H9 (cell line): ENCODE data around the gene TFF1. TPM values are rescaled to one million over a fixed set of nuclear protein-coding genes. Genes with fewer than 3 reads are reported as not detected.

ENCODE experiments used
- DNase-seq: peaks from one replicate; pipeline ENCODE4 v3.0.0-alpha.2; 2017
- H2AFZ ChIP-seq: one replicate; pipeline ENCODE4 v1.6.1; 2013; ENCODE audit warnings: mild to moderate bottlenecking, low read length, control low read depth, moderate library complexity
- H2AK5ac ChIP-seq: 2 replicates; pipeline ENCODE4 v1.6.1; 2013; ENCODE audit warnings: low read length, control low read depth, mixed read lengths; ENCODE audit not compliant: insufficient read length
- H2BK120ac ChIP-seq: one replicate; pipeline ENCODE4 v1.6.1; 2013; ENCODE audit warnings: low read depth, mild to moderate bottlenecking, low read length, control low read depth, inconsistent platforms; ENCODE audit not compliant: poor library complexity, severe bottlenecking
- H2BK12ac ChIP-seq: 2 replicates; pipeline ENCODE4 v1.6.1; 2013; ENCODE audit warnings: low read length, control low read depth, mixed read lengths, low read depth; ENCODE audit not compliant: insufficient read length
- H2BK15ac ChIP-seq: 2 replicates; pipeline ENCODE4 v1.6.1; 2013; ENCODE audit warnings: low read depth, low read length, control low read depth
- H2BK20ac ChIP-seq: one replicate; pipeline ENCODE4 v1.6.1; 2013; ENCODE audit warnings: low read depth, mild to moderate bottlenecking, low read length, control low read depth, inconsistent platforms; ENCODE audit not compliant: poor library complexity, severe bottlenecking
- H2BK5ac ChIP-seq: 2 replicates; pipeline ENCODE4 v1.6.1; 2013; ENCODE audit warnings: low read length, control low read depth, mixed read lengths; ENCODE audit not compliant: insufficient read length
- H3K14ac ChIP-seq: 2 replicates; pipeline ENCODE4 v1.6.1; 2013; ENCODE audit warnings: low read length, control low read depth; ENCODE audit not compliant: insufficient read depth
- H3K18ac ChIP-seq: 2 replicates; pipeline ENCODE4 v1.6.1; 2013; ENCODE audit warnings: low read depth, mild to moderate bottlenecking, mixed read lengths, low read length, control low read depth; ENCODE audit not compliant: insufficient read length
- H3K23ac ChIP-seq: 2 replicates; pipeline ENCODE4 v1.6.1; 2013; ENCODE audit warnings: low read length, control low read depth, mixed read lengths, low read depth; ENCODE audit not compliant: insufficient read length
- H3K23me2 ChIP-seq: 2 replicates; pipeline ENCODE4 v1.6.1; 2013; ENCODE audit warnings: low read depth, mild to moderate bottlenecking, mixed read lengths, low read length, control low read depth; ENCODE audit not compliant: insufficient read length, poor library complexity, severe bottlenecking
- H3K27ac ChIP-seq: 2 replicates; pipeline ENCODE4 v1.5.1; 2013; ENCODE audit warnings: low read length, control low read depth, mixed read lengths, low read depth; ENCODE audit not compliant: insufficient read length
- H3K27me3 ChIP-seq: 2 replicates; pipeline ENCODE4 v1.6.1; 2013; ENCODE audit warnings: low read length, control low read depth, inconsistent platforms; ENCODE audit not compliant: insufficient read depth
- H3K4ac ChIP-seq: 2 replicates; pipeline ENCODE4 v1.6.1; 2013; ENCODE audit warnings: low read depth, mild to moderate bottlenecking, control low read depth, inconsistent platforms, low read length, moderate library complexity
- H3K4me1 ChIP-seq: 2 replicates; pipeline ENCODE4 v1.6.1; 2013; ENCODE audit warnings: low read length, control low read depth, inconsistent platforms; ENCODE audit not compliant: insufficient read depth
- H3K4me2 ChIP-seq: 2 replicates; pipeline ENCODE4 v1.6.1; 2013; ENCODE audit warnings: low read length, control low read depth, mixed read lengths; ENCODE audit not compliant: insufficient read length, insufficient read depth
- H3K56ac ChIP-seq: 2 replicates; pipeline ENCODE4 v1.6.1; 2013; ENCODE audit warnings: low read depth, mild to moderate bottlenecking, mixed read lengths, low read length, control low read depth; ENCODE audit not compliant: insufficient read length
- H3K79me1 ChIP-seq: 2 replicates; pipeline ENCODE4 v1.6.1; 2013; ENCODE audit warnings: low read depth, mild to moderate bottlenecking, moderate library complexity, low read length, control low read depth, inconsistent platforms; ENCODE audit not compliant: insufficient read depth, poor library complexity, severe bottlenecking
- H3K79me2 ChIP-seq: 2 replicates; pipeline ENCODE4 v1.6.1; 2013; ENCODE audit warnings: low read length, control low read depth, inconsistent platforms; ENCODE audit not compliant: insufficient read depth
- H3K9ac ChIP-seq: 2 replicates; pipeline ENCODE4 v1.6.1; 2013; ENCODE audit warnings: low read length, control low read depth, mixed read lengths; ENCODE audit not compliant: insufficient read length; ENCODE audit errors: extremely low read depth
- H3K9me3 ChIP-seq: one replicate; pipeline ENCODE4 v1.6.1; 2013; ENCODE audit warnings: low read depth, low read length, inconsistent platforms; ENCODE audit not compliant: control insufficient read depth
- H3T11ph ChIP-seq: one replicate; pipeline ENCODE4 v1.6.1; 2013; ENCODE audit warnings: mild to moderate bottlenecking, low read length, control low read depth, inconsistent platforms
- H4K20me1 ChIP-seq: one replicate; pipeline ENCODE4 v1.6.1; 2013; ENCODE audit not compliant: control insufficient read depth, insufficient read length, insufficient read depth
- H4K5ac ChIP-seq: 2 replicates; pipeline ENCODE4 v1.6.1; 2013; ENCODE audit warnings: low read depth, mild to moderate bottlenecking, mixed read lengths, low read length, control low read depth; ENCODE audit not compliant: insufficient read length
- H4K8ac ChIP-seq: replicated peaks from 2 replicates; pipeline ENCODE4 v1.6.1; 2013; ENCODE audit warnings: low read length, control low read depth, mixed read lengths, low read depth; ENCODE audit not compliant: insufficient read length
- H4K91ac ChIP-seq: 2 replicates; pipeline ENCODE4 v1.6.1; 2013; ENCODE audit warnings: low read depth, mild to moderate bottlenecking, moderate library complexity, mixed read lengths, low read length, control low read depth; ENCODE audit not compliant: insufficient read length
- H3K27ac Mint-ChIP-seq, 3 experiments: 2 replicates in 2 of 3; 3 replicates in 1 of 3; pipeline ENCODE4 v1.8.0; 2020 to 2021; ENCODE audit warnings: mixed read lengths in 3 of 3, mild to moderate bottlenecking in 1 of 3, moderate library complexity in 1 of 3
- H3K27me3 Mint-ChIP-seq: 2 replicates; pipeline ENCODE4 v1.8.0; 2021; ENCODE audit warnings: low read depth, mild to moderate bottlenecking, moderate library complexity, mixed read lengths
- H3K36me3 Mint-ChIP-seq, 3 experiments: 2 replicates in 2 of 3; 3 replicates in 1 of 3; pipeline ENCODE4 v1.8.0; 2020 to 2021; ENCODE audit warnings: low read depth in 3 of 3, mixed read lengths in 3 of 3; ENCODE audit not compliant: insufficient read depth in 1 of 3
- H3K4me1 Mint-ChIP-seq, 2 experiments: 2 replicates each; pipeline ENCODE4 v1.8.0; 2020; ENCODE audit warnings: mixed read lengths in 2 of 2
- H3K4me3 Mint-ChIP-seq, 2 experiments: 2 replicates in 1 of 2; 3 replicates in 1 of 2; pipeline ENCODE4 v1.8.0; 2020 to 2021; ENCODE audit warnings: mild to moderate bottlenecking in 2 of 2, mixed read lengths in 2 of 2, moderate library complexity in 1 of 2
- H3K9me3 Mint-ChIP-seq, 2 experiments: 2 replicates in 1 of 2; 3 replicates in 1 of 2; pipeline ENCODE4 v1.8.0; 2020; ENCODE audit warnings: mild to moderate bottlenecking in 2 of 2, mixed read lengths in 2 of 2, moderate library complexity in 1 of 2
- WGBS: extraction: QIAGEN DNeasy Blood & Tissue Kit; methylation state at CpG from one replicate; pipeline ENCODE4 v1.1.7; 2013; ENCODE audit warnings: missing lambda C conversion rate, low lambda C conversion rate, mixed read lengths; ENCODE audit not compliant: insufficient read length; ENCODE audit errors: extremely low coverage; 5-methylcytosine and 5-hydroxymethylcytosine counted together
- total RNA-seq: library from RNA; stranded (reverse); gene quantifications from 2 replicates; pipeline ENCODE4 v1.2.1, GENCODE V29; 2021
- TF ChIP-seq, protein P1 (sequence below): fragments of 200-600 bp; sonication (generic); conservative IDR thresholded peaks from 3 replicates; pipeline ENCODE4 v1.8.0; 2021; ENCODE audit warnings: antibody characterized with exemption, mild to moderate bottlenecking

Gene TFF1
- total RNA-seq, 1 experiment from 2014 or later = not detected

GRCh38 chr21:42353623-42354022 lies 12.7 kb downstream of the TFF1 start:
- Mint-ChIP-seq H3K4me1 (peaks cover 5 to 6% of the 10 kb centered on the region in 2 experiments; a peak in 2 of 4 replicates), H3K9me3 (peaks cover 0 to 8% of the 10 kb centered on the region in 2 experiments; a peak in 4 of 5 replicates), H3K4me3 (no peak overlapping the region), H3K36me3 (peaks cover 0 to 3% (median 0%) of the 10 kb centered on the region in 3 experiments; a peak in 2 of 7 replicates), H3K27ac (no peak overlapping the region), H3K27me3 (peaks cover 4% of the 10 kb centered on the region)
- Histone ChIP-seq H3K18ac (no peak overlapping the region), H3K4ac (no peak overlapping the region), H4K20me1 (no peaks in the 10 kb centered on the region), H3K4me1 (no peaks in the 10 kb centered on the region), H2BK12ac (no peak overlapping the region), H3K14ac (no peak overlapping the region), H4K8ac (no peak overlapping the region), H4K5ac (peak overlapping the region; percentile 57), H2BK20ac (no peak overlapping the region), H3T11ph (no peak overlapping the region), H2BK15ac (no peak overlapping the region), H3K4me2 (no peak overlapping the region), H3K27ac (no peak overlapping the region), H3K27me3 (no peaks in the 10 kb centered on the region), H2AFZ (no peak overlapping the region), H3K79me1 (no peaks in the 10 kb centered on the region), H2BK5ac (no peak overlapping the region), H3K56ac (no peak overlapping the region), H2BK120ac (no peak overlapping the region), H2AK5ac (no peak overlapping the region), H3K9ac (no peak overlapping the region), H3K79me2 (no peaks in the 10 kb centered on the region), H3K23me2 (no peaks in the 10 kb centered on the region), H3K9me3 (no peaks in the 10 kb centered on the region), H3K23ac (no peak overlapping the region), H4K91ac (no peak overlapping the region)
- DNase-seq = no peak
- whole genome bisulfite sequencing = no CpG with 5 or more reads among the region's 5 CpGs
- TF ChIP-seq, protein P1, sequence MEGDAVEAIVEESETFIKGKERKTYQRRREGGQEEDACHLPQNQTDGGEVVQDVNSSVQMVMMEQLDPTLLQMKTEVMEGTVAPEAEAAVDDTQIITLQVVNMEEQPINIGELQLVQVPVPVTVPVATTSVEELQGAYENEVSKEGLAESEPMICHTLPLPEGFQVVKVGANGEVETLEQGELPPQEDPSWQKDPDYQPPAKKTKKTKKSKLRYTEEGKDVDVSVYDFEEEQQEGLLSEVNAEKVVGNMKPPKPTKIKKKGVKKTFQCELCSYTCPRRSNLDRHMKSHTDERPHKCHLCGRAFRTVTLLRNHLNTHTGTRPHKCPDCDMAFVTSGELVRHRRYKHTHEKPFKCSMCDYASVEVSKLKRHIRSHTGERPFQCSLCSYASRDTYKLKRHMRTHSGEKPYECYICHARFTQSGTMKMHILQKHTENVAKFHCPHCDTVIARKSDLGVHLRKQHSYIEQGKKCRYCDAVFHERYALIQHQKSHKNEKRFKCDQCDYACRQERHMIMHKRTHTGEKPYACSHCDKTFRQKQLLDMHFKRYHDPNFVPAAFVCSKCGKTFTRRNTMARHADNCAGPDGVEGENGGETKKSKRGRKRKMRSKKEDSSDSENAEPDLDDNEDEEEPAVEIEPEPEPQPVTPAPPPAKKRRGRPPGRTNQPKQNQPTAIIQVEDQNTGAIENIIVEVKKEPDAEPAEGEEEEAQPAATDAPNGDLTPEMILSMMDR = no peak
